Measurements from ENCODE around the gene BMP8B.
"Not testable (repeated sequence)": the region's sequence is repeated elsewhere in the genome, so short reads cannot be mapped to it uniquely, and the experiment has no call there.

Gene BMP8B

GRCh38 chr1:39823450-39823849 is 34.8 kb upstream of the BMP8B start:
- not testable (repeated sequence) for H3K9me3 ChIP-seq (ENCODE audit: control insufficient read depth, insufficient read depth, low read length); H3K36me3 ChIP-seq (ENCODE audit: insufficient read depth, low read length); H3K9ac ChIP-seq (ENCODE audit: low read depth, low read length); H3K4me1 ChIP-seq (ENCODE audit: insufficient read depth, low read length)

DNA sequence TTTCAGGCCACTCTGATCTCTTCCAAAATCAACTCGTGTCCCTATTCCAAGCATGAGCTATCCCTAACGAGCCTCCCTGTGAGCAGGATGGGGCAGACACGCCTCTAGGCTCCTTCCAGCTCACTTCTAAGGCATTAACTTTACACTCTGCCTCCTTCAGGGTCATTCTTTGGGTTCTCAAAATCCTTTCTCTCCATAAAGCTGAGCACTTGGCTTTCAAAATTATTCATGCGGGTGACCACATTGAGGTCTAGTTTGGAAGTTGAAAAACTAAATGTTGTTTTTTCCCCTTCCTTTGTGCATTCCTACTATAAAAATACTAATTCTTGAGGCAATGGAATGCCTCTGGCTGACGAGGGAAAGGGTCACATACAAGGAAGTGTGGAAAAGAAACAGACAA is 33.5 kb upstream of the BMP8B start:
- no peaks in the 10 kb centered on the region for H3K4me1 ChIP-seq (ENCODE audit: insufficient read depth, low read length)
- no peaks in the 10 kb centered on the region for H3K36me3 ChIP-seq (ENCODE audit: insufficient read depth, low read length)

DNA sequence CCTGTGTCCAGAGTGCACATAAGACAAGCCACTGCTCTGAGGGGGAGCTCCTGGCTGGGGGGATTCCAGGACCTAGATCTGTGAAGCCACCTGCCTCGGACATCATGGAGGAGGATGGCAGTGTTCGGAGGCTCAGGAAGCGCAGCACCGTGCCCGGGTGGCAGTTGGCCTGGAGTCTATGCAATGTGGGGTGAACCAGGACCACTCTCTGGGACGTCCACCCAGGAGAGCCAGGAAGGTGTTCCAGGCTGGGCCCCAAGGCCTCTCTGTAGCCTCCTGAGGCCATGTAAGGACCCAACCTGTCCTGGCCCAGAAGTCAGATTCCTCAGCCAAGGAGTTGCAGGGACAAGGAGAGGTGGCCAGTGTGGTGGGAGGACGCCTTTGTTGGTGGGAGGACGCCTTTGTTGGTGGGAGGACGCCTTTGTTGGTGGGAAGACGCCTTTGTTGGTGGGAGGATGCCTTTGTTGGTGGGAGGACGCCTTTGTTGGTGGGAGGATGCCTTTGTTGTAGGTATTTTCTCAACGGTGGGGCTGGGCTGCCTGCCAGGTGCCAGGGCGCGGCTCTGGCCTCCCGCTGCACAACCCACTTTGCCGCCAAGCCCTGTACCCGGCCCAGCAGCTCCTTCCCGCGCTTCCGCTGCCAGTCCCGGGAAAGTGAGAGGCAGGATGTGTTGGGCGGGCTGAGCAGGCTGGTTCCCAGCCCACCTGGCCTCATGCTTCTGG is 30.6 kb upstream of the BMP8B start:
- Histone ChIP-seq H3K9me3 (ENCODE audit: control insufficient read depth, insufficient read depth, low read length) (no peaks in the 10 kb centered on the region), H3K9ac (ENCODE audit: low read depth, low read length) (no peak overlapping the region)

More for the DNA sequence above, 33.5 kb upstream of the BMP8B start:
- H3K9me3 ChIP-seq (ENCODE audit: control insufficient read depth, insufficient read depth, low read length) = no peaks in the 10 kb centered on the region
- H3K9ac ChIP-seq (ENCODE audit: low read depth, low read length) = no peak overlapping the region

DNA sequence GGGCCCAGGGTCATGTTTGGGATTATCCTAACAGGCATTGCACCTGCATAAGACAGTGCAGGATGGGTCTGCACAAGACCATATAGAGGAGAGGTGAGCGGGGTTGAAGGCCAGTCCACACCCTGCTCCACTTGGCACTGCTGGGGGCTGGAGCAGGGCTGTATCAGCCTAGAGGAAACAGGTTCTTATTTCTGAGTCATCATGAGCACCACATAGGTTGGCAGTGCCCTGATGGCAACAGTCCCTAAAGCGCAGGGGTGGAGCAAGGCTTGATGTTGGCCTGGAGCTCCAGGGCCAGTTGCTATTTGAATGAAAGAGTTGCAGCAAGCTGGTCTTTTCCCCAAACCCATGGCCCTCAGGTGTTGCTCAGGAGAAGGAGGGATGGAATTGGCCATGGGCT is 29.8 kb upstream of the BMP8B start:
- Histone ChIP-seq H3K4me1 (ENCODE audit: insufficient read depth, low read length) (no peaks in the 10 kb centered on the region), H3K9ac (ENCODE audit: low read depth, low read length) (no peak overlapping the region), H3K9me3 (ENCODE audit: control insufficient read depth, insufficient read depth, low read length) (no peaks in the 10 kb centered on the region), H3K36me3 (ENCODE audit: insufficient read depth, low read length) (no peaks in the 10 kb centered on the region)

More for the DNA sequence above, 30.6 kb upstream of the BMP8B start:
- Histone ChIP-seq H3K4me1 (ENCODE audit: insufficient read depth, low read length) (no peaks in the 10 kb centered on the region), H3K36me3 (ENCODE audit: insufficient read depth, low read length) (no peaks in the 10 kb centered on the region)

DNA sequence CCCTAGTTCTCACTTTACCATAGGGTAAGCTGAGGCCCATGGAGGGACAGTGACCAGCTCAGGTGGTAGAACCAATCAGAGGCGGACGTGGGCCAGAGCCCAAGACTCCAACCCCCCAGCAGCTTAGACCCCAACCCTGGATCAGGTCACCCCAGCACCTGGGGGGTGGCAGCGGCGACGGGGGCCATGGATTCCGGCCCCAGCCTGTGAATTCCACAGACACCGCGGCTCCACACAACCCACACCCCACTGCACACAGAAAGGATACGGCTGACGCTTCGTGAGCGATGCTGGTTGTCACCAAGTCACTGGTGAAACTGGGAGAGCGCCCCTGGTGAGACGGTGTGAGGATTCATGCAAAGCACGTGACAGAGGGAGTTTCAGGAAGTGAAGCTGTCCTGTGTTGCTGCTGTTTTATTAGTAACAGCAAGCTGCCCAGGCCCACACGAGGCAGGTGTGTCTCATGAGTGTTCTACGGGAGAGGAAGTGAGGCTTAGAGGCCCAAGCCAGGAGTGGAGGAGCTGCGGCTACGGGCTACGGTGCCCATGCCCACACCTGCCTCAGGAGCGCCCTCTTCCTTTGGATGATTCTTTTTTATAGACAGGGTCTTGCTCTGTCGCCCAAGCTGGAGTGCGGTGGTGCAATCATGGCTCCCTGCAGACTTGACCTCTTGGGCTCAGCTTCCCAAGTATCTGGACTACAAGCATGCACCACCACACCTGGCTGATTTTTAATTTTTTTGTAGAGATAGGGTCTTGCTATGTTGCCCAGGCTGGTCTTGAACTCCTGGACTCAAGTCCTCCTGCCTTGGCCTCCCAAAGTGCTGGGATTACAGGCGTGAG is 28.6 kb upstream of the BMP8B start:
- H3K4me1 ChIP-seq (ENCODE audit: insufficient read depth, low read length); H3K9ac ChIP-seq (ENCODE audit: low read depth, low read length); H3K9me3 ChIP-seq (ENCODE audit: control insufficient read depth, insufficient read depth, low read length); H3K36me3 ChIP-seq (ENCODE audit: insufficient read depth, low read length): not testable (repeated sequence)

DNA sequence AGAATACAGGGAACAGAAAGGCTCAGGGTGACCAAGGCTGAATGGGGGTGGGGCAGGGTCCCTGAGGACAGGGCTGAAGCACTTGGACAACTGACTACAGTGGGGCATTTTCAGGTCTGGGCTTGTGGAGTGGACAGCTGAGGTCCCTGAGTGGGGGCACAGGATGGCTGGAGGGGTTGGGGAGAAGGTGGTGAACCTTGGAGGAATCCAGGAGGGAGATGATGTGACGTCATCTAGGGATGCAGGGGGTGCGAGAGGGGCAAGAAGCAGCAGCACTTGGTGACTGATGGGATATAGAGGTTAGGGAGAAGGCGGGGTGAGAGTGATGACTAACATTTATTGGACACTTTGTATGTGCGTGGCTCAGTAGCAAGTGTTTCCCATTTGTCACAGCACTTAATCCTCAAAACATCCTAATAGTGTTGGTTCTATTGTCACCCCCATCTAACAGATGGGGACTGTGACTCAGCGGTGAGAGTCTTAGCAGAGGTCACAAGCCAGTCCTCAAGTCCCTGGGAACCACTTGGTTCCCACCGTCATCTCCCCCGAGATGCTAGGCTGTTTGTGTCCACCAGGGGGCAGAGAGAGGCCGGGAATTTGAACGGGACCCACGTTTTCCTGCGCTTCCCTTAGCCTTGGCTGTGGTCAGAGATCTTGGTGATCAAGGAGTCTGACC is 27.9 kb upstream of the BMP8B start:
- Histone ChIP-seq H3K36me3 (ENCODE audit: insufficient read depth, low read length) (no peaks in the 10 kb centered on the region), H3K9ac (ENCODE audit: low read depth, low read length) (no peak overlapping the region), H3K9me3 (ENCODE audit: control insufficient read depth, insufficient read depth, low read length) (no peaks in the 10 kb centered on the region), H3K4me1 (ENCODE audit: insufficient read depth, low read length) (no peaks in the 10 kb centered on the region)

- Histone ChIP-seq H3K9ac (ENCODE audit: low read depth, low read length) (no peak overlapping the region), H3K9me3 (ENCODE audit: control insufficient read depth, insufficient read depth, low read length) (no peaks in the 10 kb centered on the region), H3K4me1 (ENCODE audit: insufficient read depth, low read length) (no peaks in the 10 kb centered on the region), H3K36me3 (ENCODE audit: insufficient read depth, low read length) (no peaks in the 10 kb centered on the region)
These were observed 24.2 kb upstream of the BMP8B start for GRCh38 chr1:39812913-39813312.

DNA sequence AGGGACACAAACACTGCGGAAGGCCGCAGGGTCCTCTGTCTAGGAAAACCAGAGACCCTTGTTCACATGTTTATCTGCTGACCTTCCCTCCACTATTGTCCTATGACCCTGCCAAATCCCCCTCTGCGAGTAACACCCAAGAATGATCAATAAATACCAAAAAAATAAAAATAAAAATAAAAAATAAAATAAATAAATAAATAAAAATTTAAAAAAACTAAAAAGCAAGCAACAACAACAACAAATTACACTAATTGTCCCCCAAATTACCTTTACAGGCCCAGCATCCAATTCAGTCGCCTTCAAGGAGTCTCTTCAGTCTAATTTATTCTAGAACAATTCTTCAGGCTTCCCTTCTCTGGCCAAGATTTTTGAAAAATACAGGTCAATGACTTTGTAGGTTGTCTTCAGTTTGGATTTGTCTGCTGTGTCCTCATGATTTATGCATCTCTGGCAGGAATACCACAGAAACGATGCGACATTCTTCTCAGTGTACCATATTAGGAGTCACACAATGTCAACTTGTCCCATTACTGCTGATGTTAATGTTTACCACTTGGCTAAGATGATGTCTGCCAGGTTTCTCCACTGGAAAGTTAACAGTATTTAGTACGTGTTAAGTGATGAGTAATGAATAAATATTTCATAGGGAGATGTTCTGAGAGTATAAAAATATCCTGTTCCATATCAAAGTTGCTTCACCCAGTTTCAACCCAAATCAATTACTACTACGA is 20.3 kb upstream of the BMP8B start:
- H3K9me3 ChIP-seq (ENCODE audit: control insufficient read depth, insufficient read depth, low read length) = peaks cover 3% of the 10 kb centered on the region
- H3K36me3 ChIP-seq (ENCODE audit: insufficient read depth, low read length) = no peaks in the 10 kb centered on the region
- H3K4me1 ChIP-seq (ENCODE audit: insufficient read depth, low read length) = no peaks in the 10 kb centered on the region
- H3K9ac ChIP-seq (ENCODE audit: low read depth, low read length) = no peak overlapping the region

GRCh38 chr1:39805385-39805784 is 16.7 kb upstream of the BMP8B start:
- Histone ChIP-seq H3K9ac (ENCODE audit: low read depth, low read length) (no peak overlapping the region), H3K36me3 (ENCODE audit: insufficient read depth, low read length) (no peaks in the 10 kb centered on the region), H3K9me3 (ENCODE audit: control insufficient read depth, insufficient read depth, low read length) (peaks cover 3% of the 10 kb centered on the region), H3K4me1 (ENCODE audit: insufficient read depth, low read length) (peaks cover 4% of the 10 kb centered on the region; the same call in 1 of the 2 replicates)

DNA sequence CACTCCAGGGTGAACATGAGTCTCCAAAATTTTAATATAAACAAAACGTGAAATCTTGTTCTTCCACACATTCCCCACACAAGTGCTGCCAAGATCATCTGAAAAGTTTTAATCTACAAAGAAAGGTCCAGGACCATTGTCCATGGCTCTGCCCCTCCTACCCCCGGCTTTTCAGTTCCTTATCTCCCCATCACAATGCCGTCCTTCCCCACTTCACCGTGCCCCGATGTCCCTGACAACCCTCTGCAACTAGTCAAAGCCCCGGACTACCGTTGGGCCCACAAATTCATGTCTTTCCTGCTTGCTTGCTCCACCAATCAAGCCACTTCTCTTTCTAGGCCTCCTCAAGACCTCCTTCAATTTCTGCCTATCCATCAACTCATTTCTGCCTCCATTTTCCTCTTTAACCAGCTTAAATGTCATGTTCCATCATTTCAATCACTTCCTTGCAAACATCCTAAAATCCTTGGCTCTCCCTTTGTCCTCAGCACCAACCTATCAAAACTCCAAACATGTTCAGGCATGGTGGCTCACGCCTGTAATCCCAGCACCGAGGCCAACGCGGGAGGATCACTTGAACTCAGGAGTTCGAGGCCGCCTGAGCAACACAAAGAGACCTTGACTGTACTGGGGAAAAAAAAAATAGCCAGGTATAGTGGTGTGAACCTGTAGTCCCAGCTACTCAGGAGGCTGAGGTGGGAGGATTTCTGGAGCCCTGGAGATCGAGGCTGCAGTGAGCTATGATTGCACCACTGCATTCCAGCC is 14.0 kb upstream of the BMP8B start:
- Histone ChIP-seq H3K4me1 (ENCODE audit: insufficient read depth, low read length) (peaks cover 4% of the 10 kb centered on the region; the same call in 1 of the 2 replicates), H3K9ac (ENCODE audit: low read depth, low read length) (no peak overlapping the region), H3K9me3 (ENCODE audit: control insufficient read depth, insufficient read depth, low read length) (peaks cover 3% of the 10 kb centered on the region), H3K36me3 (ENCODE audit: insufficient read depth, low read length) (no peaks in the 10 kb centered on the region)

DNA sequence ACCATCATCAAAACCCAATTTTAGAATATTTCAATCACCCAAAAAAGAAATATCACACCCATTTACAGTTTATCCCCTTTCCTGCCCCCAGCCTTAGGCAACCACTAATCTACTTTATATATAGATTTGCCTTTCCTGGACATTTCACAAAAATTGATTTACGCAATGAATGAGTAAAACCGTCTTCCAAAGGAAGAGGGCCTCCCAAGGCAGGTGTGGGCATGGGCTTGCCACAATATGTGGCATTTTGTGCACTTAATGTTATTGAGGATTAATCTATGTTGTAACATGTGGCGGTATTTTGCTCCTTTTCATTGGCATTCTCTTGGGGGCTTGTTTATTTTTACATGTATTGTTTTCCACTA is 11.8 kb upstream of the BMP8B start:
- H3K9ac ChIP-seq (ENCODE audit: low read depth, low read length) = no peak overlapping the region
- no peaks in the 10 kb centered on the region for H3K36me3 ChIP-seq (ENCODE audit: insufficient read depth, low read length)
- H3K9me3 ChIP-seq (ENCODE audit: control insufficient read depth, insufficient read depth, low read length) = peaks cover 3% of the 10 kb centered on the region
- peaks cover 4% of the 10 kb centered on the region; the same call in 1 of the 2 replicates for H3K4me1 ChIP-seq (ENCODE audit: insufficient read depth, low read length)

GRCh38 chr1:39799770-39800470 is 11.3 kb upstream of the BMP8B start:
- H3K4me1 ChIP-seq (ENCODE audit: insufficient read depth, low read length) = peaks cover 4% of the 10 kb centered on the region; the same call in 1 of the 2 replicates
- H3K36me3 ChIP-seq (ENCODE audit: insufficient read depth, low read length) = no peaks in the 10 kb centered on the region
- no peak overlapping the region; the same call in 1 of the 2 replicates for H3K9ac ChIP-seq (ENCODE audit: low read depth, low read length)
- peaks cover 2% of the 10 kb centered on the region; the same call in 1 of the 2 replicates for H3K9me3 ChIP-seq (ENCODE audit: control insufficient read depth, insufficient read depth, low read length)

All from ES-I3 (cell line).